GM21390 (cell line): ENCODE data around the gene CDH20.
"Not testable (repeated sequence)": the region's sequence is repeated elsewhere in the genome, so short reads cannot be mapped to it uniquely, and the experiment has no call there.

Experiments used
- ATAC-seq: cut with Tn5 transposase; IDR thresholded peaks from one replicate; pipeline ENCODE4 v1.9.1; 2021; ENCODE audit not compliant: unreplicated experiment

The CDH20 gene

GRCh38 chr18:61340148-61340547 lies 6.9 kb downstream of the CDH20 start:
- no peak for ATAC-seq

GRCh38 chr18:61348230-61348629 lies 15.0 kb downstream of the CDH20 start:
- no peak for ATAC-seq

DNA sequence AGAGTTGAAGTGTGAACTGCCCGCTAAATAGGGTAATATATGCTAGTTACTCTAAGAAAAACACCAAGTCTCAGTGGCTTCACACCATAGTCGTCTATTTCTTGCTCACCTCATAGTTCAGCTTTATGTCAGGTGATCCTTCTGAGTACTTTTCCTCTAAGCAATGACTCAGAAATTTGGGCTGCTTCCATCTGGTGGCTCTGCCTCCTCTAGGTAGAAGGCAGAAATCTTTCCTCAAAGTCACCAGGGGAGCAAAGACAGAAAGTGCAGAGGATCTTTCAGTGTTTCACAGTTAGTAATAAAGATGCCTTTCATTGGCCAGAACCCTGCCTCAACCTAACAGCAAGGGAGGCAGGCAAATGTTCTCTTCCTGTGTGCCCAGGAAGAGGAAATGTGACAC lies 17.3 kb downstream of the CDH20 start:
- no peak for ATAC-seq

DNA sequence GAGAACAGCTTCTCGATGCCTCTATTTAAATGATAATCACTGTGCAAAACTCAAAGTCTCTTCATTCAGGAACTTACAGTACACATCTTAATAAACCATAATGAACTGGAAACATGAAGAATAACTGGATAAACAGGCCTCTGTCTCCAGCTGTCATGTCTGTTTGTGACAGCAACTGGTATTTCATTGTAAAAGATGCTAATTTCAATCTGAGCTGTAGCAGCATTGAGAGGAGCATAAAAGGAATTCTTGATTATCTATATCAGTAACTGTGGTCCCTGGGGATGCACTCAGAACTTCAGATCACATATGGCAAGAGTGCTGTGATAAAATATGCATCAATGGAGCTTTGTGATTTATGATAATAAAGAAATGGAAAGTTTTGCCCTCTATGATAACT lies 18.8 kb downstream of the CDH20 start:
- no peak for ATAC-seq

GRCh38 chr18:61352611-61353010 lies 19.4 kb downstream of the CDH20 start:
- ATAC-seq = no peak

DNA sequence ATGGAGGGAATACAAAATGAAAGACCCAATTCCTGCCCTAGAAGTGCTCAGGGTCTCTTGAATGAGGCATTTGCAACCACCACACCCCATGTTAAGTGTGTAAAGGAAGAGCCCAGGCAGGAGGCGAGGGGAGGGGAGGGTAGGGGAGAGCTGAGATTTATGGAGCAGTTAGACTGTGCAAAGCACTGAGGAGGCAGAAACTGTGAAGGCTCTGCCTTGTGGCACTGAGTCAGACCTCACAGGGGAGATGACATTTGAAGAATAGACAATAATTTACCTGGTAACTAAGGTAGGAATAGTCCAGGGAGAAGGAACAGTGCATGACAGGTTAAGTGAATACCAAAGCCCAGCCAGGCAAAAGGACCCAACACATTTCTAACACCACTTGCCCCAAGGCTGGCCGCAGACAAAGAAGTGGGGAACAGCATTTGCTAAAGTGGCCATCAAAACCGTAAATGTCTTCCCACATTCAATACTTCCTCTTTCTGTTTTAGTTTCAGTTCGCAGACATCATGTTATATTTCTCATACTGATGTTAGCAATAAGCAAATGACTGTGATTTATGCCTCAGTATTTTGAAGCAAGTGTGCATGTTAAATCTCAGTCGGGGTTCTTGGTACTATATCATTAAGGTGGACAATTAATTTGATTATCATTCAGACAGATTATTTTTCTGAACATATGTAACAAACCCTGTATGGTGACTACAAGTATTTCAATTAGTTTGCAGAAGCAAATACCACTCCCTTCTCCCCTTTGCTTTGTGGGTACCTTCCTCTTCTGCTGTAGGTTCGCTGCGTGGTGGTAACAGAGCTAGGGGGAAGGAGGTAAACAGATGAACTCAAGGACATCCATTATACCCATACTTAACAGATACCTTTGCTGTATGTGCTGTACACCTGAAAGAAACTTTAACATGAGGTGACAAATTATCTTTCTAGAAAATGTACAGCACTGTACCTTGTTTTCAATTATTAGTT lies 27.5 kb downstream of the CDH20 start:
- ATAC-seq = peak; percentile 98

DNA sequence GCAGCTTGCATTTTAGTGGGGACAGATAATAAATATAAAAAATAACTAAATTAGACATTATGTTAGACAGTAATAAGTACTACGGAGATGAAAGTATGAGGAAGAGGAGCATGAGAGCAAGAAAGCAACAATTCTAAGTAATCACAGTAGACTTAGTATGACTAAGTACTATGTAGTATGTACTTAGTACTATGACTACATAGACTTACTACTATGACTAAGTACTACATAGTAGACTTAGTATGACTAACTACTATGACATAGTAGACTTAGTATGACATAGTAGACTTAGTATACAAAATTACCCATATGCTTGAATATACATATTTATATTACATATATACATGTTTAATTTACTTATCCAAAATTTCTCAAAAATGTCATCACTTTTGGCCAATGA lies 29.3 kb downstream of the CDH20 start:
- no peak for ATAC-seq

DNA sequence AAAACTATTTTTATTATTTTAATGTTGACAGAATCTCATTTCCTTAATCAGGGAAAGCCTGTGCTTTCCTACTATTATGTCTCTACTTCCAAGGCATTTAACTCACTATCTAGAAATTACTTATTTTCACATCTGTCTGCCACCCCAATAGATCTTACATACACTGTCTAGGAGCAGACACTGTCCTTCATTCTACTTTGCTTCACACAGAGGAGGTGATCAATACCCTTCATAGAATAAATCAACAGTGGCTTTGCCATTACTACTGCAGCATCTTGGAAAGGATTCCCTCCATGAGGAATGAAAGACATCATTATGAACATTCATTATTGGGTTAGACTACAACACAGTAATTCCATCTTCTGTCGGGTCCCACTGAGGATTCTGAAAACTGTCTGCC lies 31.7 kb downstream of the CDH20 start:
- no peak for ATAC-seq

- no peak for ATAC-seq
Measured at GRCh38 chr18:61368001-61368400, 34.8 kb downstream of the CDH20 start.

- not testable (repeated sequence) for ATAC-seq
Measured at GRCh38 chr18:61369671-61370070, 36.4 kb downstream of the CDH20 start.

GRCh38 chr18:61371111-61371510 lies 37.9 kb downstream of the CDH20 start:
- no peak for ATAC-seq

GRCh38 chr18:61379827-61380226 lies 46.6 kb downstream of the CDH20 start:
- ATAC-seq = no peak

- no peak for ATAC-seq
Measured at GRCh38 chr18:61388010-61388409, 54.8 kb downstream of the CDH20 start.

GRCh38 chr18:61394983-61395382 lies 61.8 kb downstream of the CDH20 start:
- ATAC-seq = no peak

- no peak for ATAC-seq
Measured at GRCh38 chr18:61397222-61397621, 64.0 kb downstream of the CDH20 start.

DNA sequence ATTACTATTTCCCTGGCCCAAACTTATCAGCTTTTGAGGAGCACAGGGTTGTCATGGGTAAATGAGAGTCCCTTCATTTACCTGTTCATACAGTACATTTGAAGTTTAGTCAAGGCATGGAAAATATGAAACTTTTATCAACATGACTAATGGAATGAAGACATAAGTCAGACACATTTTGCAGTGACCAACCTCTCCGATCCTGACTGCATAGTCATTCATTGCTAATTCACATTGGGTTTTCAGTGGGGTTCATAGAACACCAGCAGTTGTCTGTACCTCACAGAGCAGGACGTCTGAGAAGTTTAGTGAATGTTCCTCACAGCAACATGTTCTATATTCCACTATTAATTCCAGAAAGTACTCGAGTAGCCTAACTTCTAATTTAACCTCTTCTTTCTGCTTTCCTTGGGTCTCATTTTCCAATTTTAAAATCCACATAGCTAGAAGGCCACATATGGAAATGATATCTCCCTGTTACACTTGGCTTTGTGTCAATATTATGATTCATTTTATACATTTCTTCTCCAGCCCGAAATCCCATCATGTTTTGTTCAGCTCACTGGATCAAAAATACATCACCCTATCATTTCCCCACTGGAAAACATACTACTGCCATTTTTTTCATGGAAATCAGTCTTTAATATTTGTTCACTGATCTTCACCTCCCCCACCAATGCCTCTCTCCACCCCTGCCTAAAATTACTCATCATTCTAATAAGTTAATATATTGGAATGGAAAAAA lies 65.9 kb downstream of the CDH20 start:
- no peak for ATAC-seq

DNA sequence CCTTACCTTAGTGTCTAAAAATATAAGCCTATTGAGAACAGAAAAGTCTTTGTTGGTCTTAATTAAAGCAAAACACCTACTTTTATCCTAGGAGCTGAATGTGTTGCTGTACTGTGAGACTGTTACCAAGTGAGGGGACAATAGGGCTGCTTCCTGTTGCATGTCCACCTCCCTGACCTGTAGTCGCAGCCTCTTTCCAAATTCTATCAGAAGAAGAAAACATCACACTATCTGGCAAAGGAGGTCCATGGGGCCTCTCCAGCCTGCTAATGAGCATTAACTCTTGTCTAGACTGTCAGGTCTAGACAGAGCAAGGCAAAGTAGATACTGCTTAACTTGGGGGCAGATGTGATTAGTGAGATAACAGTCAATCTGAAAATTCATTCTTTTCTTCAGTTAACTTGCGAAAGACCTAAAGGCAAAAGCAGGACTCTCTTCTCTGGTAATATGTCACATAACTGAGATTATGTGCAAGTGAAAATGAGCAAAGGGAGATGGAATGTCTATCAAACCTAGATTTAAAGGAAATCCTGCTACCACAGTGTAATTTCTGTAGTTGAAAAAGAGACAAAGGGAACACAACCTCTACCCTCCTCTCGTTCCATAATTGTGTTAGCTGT lies 66.9 kb downstream of the CDH20 start:
- ATAC-seq = no peak

DNA sequence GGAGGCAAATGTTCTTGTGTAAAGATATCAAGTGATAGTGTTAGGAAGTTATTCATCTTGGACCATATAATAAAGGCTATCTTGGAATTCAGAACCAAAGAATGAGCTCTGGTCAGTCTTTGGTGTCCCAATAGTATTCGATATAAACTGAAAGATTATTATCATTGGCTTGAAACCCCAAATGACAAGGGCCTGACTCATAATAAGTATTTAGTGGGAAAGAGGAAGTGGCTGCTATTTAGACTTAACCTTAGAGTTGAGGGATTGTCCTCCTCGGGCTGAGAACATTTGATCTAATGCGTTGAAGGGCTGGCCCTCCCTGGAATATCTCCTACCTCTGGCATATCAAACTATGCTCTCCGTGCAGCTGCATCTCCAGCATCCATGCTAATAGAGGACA lies 67.5 kb downstream of the CDH20 start:
- ATAC-seq = no peak

GRCh38 chr18:61402726-61403125 lies 69.5 kb downstream of the CDH20 start:
- no peak for ATAC-seq

DNA sequence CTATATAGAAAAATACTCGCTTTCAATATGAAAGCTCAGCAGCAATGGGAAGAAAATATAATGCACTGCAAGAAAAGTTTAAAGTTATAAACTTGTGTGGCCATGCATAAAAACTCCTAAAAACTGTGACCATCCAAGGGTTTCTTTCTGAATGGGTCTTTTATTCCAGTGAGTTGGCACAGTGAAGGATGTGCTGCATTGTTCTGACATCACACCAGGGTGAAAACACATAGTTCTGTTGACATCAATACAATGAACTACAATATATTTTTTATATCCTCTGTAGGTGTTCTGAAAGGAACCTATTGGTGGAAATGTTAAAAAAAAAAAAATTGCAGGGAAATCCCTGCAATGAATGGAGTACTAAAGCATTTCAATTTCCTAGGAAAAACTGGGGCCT lies 80.2 kb downstream of the CDH20 start:
- no peak for ATAC-seq

GRCh38 chr18:61414086-61414485 lies 80.9 kb downstream of the CDH20 start:
- ATAC-seq = no peak

DNA sequence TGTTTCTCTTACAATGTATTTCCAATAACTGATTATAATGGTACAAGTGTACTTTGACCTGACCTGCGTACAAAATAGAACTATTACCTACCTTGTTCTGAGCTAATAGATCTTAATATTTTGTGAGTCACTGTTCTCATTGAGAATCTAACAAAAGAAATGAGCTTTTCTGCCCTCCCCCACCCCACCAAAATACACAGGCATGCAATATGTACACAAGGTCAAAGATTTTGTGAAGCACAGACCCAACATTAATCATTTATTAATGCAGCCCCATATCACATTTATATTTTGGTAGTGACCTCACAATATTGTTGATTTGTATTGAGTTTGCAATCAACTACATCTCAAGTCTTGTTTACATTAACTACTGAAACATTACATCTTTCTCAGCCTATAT lies 86.5 kb downstream of the CDH20 start:
- ATAC-seq = no peak
